Activated B cell treated with CpG ODN at 0.5 μM for 24 hours (primary cell): ENCODE data around the gene FBXO38. TPM values are rescaled to one million over a fixed set of nuclear protein-coding genes. Genes with fewer than 3 reads are reported as not detected.

Source experiments
- ATAC-seq: fragments of 200-7000 bp; cut with Tn5 transposase; one replicate; pipeline ENCODE4 v1.10.0; 2021; ENCODE audit warnings: low read depth, mild to moderate bottlenecking, moderate library complexity
- CTCF ChIA-PET: fragments of 350-600 bp; sonication (Branson Sonifier 250); formaldehyde crosslinking; loops from one replicate; lab custom pipeline; 2021; ENCODE audit warnings: antibody characterized with exemption; lab: Charles Lee
- POLR2A ChIA-PET: fragments of 350-600 bp; sonication (Branson Sonifier 250); formaldehyde crosslinking; loops from one replicate; lab custom pipeline; 2021; ENCODE audit warnings: antibody characterized with exemption; lab: Charles Lee
- DNase-seq: peaks from one replicate; pipeline ENCODE4 v3.0.0; 2022
- H3K27ac Mint-ChIP-seq: one replicate; pipeline ENCODE4 v1.8.0; 2020; ENCODE audit warnings: mixed read lengths
- H3K27me3 Mint-ChIP-seq: one replicate; pipeline ENCODE4 v1.8.0; 2021; ENCODE audit warnings: mixed read lengths
- H3K36me3 Mint-ChIP-seq: one replicate; pipeline ENCODE4 v1.8.0; 2021; ENCODE audit warnings: low read depth, mixed read lengths
- H3K4me1 Mint-ChIP-seq: one replicate; pipeline ENCODE4 v1.8.0; 2021; ENCODE audit warnings: mixed read lengths
- H3K4me3 Mint-ChIP-seq: one replicate; pipeline ENCODE4 v1.8.0; 2020; ENCODE audit warnings: mild to moderate bottlenecking, mixed read lengths
- H3K9me3 Mint-ChIP-seq: one replicate; pipeline ENCODE4 v1.8.0; 2020; ENCODE audit warnings: mixed read lengths
- CTCF ChIP-seq: fragments of 200-600 bp; IDR thresholded peaks from one replicate; pipeline ENCODE4 v1.8.0; 2022; ENCODE audit warnings: antibody characterized with exemption, mild to moderate bottlenecking
- intact Hi-C: fragments of 100-400 bp; cut with micrococcal nuclease; formaldehyde crosslinking; loops from one replicate; pipeline ENCODE4 v1.15.1; 2024
- total RNA-seq: library from RNA; stranded (reverse); gene quantifications from 2 replicates; pipeline ENCODE4 v1.2.3, GENCODE V29; 2022

The FBXO38 gene, protein sequence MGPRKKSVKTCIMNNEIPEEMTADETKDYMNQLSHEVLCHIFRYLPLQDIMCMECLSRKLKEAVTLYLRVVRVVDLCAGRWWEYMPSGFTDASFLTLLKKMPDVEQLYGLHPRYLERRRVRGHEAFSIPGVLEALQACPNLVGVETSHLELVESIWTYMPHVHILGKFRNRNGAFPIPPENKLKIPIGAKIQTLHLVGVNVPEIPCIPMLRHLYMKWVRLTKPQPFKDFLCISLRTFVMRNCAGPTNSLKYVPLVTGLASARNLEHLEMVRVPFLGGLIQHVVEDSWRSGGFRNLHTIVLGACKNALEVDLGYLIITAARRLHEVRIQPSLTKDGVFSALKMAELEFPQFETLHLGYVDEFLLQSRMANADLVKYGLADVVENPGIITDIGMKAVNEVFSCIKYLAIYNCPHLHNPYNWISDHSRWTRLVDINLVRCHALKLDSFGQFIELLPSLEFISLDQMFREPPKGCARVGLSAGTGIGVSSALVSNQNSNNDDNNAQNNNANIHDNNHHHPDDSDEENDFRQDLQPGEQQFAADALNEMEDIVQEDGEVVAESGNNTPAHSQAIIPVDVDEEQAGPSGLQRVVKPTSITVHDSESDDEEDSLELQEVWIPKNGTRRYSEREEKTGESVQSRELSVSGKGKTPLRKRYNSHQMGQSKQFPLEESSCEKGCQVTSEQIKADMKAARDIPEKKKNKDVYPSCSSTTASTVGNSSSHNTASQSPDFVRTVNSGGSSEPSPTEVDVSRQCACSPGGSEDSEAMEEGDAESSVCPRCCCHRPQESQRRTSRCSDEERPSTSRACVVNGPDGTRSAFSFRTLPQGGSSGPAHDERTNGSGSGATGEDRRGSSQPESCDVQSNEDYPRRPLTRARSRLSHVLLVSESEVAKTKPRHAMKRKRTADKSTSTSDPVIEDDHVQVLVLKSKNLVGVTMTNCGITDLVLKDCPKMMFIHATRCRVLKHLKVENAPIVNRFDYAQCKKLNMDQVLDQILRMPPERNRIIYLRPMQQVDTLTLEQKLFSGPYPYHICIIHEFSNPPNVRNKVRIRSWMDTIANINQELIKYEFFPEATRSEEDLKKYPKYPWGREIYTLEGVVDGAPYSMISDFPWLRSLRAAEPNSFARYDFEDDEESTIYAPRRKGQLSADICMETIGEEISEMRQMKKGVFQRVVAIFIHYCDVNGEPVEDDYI
- 62.8 and 81.9 TPM in 2 replicates for total RNA-seq

DNA sequence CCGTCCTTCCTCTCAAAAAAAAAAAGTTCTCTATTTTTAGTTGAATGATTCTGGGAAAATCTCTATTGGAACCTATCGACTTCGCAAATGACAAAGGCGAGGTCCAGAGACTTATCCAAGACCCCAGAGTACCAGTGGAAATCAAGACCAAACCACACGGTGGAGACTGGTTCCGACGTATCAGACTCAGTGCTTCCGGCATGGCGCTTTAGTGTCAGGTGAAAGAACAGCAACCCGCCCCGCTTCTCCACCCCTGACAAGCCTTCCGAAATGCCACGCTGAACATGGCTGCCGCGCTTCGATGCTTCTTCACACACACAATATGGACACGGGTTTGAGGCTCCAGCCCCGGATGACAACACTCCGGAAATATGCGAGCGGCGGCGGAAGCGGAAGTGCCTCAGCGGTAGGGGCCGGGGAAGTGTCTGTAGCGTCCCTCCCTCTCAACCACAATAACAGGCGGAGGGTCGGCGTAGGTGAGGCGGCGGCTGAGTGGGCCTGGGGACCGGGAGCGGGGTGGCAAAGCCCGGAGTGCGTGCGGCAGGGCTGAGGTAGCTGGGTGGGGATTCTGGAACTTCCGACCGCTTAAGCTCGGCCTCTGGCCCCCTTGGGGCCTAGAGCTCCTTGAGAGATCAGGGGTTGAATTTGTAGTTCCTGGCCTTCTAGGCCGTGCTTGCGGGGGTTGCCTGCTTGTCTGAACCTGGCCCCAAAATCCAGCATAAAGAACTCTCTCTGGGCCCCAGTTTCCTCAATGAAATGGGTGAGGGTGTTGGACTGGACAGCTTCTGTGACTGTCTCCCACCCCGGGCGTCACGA is at the start of gene FBXO38:
Gene FBXO38 (plus strand): TSS at position 395 of the 816 bp plus-strand sequence. CDS start 10,819 bp downstream, outside the sequence.
- Mint-ChIP-seq H3K4me1 (peaks cover 50% of the 10 kb centered on the region), H3K27me3 (no peaks in the 10 kb centered on the region), H3K27ac (peak within 1 kb of the TSS; percentile 99), H3K36me3 (peaks cover 29% of the 10 kb centered on the region), H3K9me3 (peaks cover 3% of the 10 kb centered on the region), H3K4me3 (peak within 1 kb of the TSS; percentile 97)
- ChIA-PET POLR2A (interaction anchor here (0.7 to 1.0 kb wide), 5 partner anchors 9 to 961 kb away, joined by 3 read pairs; partner anchors contain the start of gene GRPEL2), CTCF (interaction anchor here (1.4 kb wide), 1 partner anchor 21 kb away, joined by 3 read pairs; no protein-coding TSS in a partner anchor)
- no peak for TF ChIP-seq CTCF
- intact Hi-C loops, result loop anchor here (1.0 to 10.0 kb wide), 10 partner anchors 20 to 1937 kb away; partner anchors contain the start of genes ADRB2, CSNK1A1, JAKMIP2 and PCYOX1L
- ATAC-seq (peak; percentile 97), DNase-seq (peak; percentile 92)

GRCh38 chr5:148335259-148335658 is 48.5 kb upstream of the FBXO38 start, which contains the start of gene SPINK9:
SPINK9 (plus strand) TSS chr5:148335559; CDS start chr5:148335614, 55 bp downstream.
- ATAC-seq (no peak), DNase-seq (no peak)
- H3K27ac Mint-ChIP-seq, result no peak within 1 kb of the TSS
- no peak within 1 kb of the TSS for H3K4me3 Mint-ChIP-seq
- intact Hi-C loops, result no loop called here
- H3K4me1 Mint-ChIP-seq, result peaks cover 2% of the 10 kb centered on the region
- H3K36me3 Mint-ChIP-seq, result peaks cover 3% of the 10 kb centered on the region
- ChIA-PET CTCF (no interaction called here), POLR2A (no interaction called here)
- no peak for TF ChIP-seq CTCF
- peaks cover 2% of the 10 kb centered on the region for H3K27me3 Mint-ChIP-seq
- H3K9me3 Mint-ChIP-seq, result peaks cover 6% of the 10 kb centered on the region

DNA sequence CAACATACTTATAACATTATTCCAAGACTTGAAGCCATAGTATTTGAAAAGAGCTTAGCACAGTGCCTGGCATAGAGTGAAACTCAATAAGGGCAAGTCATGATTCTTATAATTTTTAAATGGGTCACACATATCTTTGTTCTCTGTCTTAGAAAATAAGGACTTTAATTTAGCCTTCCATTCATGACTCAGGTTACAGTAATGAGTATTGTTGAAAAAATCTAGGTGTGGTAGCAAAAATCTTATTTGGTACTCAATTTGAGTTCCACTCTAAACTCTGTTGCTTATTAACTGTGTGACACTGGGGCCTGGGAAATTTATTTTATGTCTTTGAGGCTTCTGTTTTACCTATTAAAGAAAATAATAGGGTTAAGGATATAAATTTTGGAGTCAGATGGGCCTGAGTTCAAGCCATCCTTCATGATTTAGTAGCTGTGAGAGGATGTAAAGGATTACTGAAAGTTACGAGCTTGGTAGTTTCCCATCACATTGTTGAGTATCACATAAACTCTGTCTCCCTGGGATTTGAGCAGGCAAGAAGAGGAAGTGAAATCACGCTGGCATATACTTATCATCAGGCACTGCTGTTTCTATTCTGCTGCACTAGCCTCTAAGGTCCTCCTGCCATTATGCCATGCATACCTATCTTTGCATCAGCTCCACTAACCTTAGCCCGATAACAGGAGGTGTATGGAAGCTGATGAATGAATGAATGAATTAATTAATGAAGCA is 46.9 kb upstream of the FBXO38 start:
- TF ChIP-seq CTCF, result no peak
- ChIA-PET CTCF (no interaction called here), POLR2A (no interaction called here)
- Mint-ChIP-seq H3K27me3 (no peaks in the 10 kb centered on the region), H3K4me1 (peaks cover 2% of the 10 kb centered on the region), H3K36me3 (no peaks in the 10 kb centered on the region), H3K9me3 (peaks cover 2% of the 10 kb centered on the region), H3K4me3 (no peak overlapping the region), H3K27ac (no peak overlapping the region)
- peak; percentile 42 for ATAC-seq
- intact Hi-C loops, result no loop called here
- DNase-seq, result no peak

DNA sequence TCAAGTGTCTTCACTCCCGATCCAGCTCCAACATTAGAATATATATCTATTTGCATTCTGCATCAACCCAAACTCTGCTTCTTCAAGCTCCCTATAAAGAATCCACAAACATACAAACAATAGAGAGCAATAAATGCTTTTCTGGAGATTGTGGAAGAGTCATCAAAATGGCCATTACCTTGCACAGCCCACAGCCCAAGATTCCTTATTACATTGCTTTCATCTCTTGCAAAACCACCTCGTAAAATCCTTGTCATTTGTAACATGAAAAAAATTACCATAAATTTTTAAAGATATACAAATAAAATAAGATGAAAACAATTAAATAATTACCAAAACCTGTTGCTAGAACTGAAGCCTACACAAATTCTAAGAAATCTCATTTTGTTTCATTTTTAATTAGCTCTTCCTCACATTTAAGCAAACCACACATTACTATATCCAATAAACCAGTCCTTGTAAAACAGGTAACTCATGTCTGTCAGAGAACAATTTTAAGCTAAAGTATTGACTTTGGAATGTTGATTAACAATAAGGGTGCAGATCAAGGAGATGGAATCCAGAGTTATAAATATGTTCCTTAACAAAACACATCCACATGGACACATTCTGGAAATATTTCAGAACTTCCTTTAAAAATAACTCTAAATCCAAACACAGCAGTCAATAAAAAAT is 41.2 kb upstream of the FBXO38 start:
- no peak for TF ChIP-seq CTCF
- Mint-ChIP-seq H3K4me3 (no peak overlapping the region), H3K27me3 (no peaks in the 10 kb centered on the region), H3K9me3 (no peaks in the 10 kb centered on the region), H3K4me1 (no peaks in the 10 kb centered on the region), H3K36me3 (no peaks in the 10 kb centered on the region), H3K27ac (no peak overlapping the region)
- CTCF ChIA-PET, result no interaction called here
- POLR2A ChIA-PET, result no interaction called here
- DNase-seq (no peak), ATAC-seq (no peak)
- intact Hi-C loops, result no loop called here
